ENCODE results near the gene MAGOH. TPM values are rescaled to one million over a fixed set of nuclear protein-coding genes. Genes with fewer than 3 reads are reported as not detected.

The MAGOH gene
- polyA plus RNA-seq, 1 of the 3 experiments (the other 2 are of a cell fraction): 26.5 TPM

DNA sequence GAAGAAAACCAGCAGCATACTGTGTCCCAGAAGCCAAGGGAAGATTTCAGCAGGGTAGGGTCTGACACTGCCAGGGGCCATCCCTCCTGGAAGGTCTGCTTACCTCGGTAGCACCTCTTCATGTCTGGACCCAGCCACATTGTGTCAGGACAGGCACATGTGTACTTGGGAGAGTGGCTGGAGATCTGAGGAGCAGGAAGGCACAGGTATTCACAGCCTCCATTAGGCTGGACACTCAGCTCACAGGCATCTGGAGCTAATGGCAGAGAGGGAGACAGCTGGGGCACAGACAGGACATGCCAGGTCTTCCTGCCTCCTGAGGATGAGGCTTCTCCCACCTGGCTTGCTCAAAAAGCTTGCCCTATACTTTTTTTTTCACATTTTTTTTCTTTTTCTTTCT, 19.9 kb upstream of the MAGOH start:
- H3F3A ChIP-seq (replicated peaks; ENCODE audit: insufficient read depth): peaks cover 8% of the 10 kb centered on the region
- peaks cover 17 to 54% of the 10 kb centered on the region in 2 experiments for H3K36me3 ChIP-seq (replicated peaks in 1 of 2; ENCODE audit: control insufficient read depth in 1 of 2, insufficient read depth in 2 of 2, low read length in 1 of 2)
- no peaks in the 10 kb centered on the region for H3K27me3 ChIP-seq (ENCODE audit: insufficient read depth)
- H2AFZ ChIP-seq (ENCODE audit: low read depth): no peak overlapping the region
- no peaks in the 10 kb centered on the region for H3K79me2 ChIP-seq (ENCODE audit: insufficient read depth)
- 78% methylated on average over 1 of the region's 1 CpG for WGBS (ENCODE audit: low lambda C conversion rate)
- no peak overlapping the region for H3K4me3 ChIP-seq (ENCODE audit: low read depth in 2 of 2, low read length in 1 of 2)
- no peaks in the 10 kb centered on the region for H4K20me1 ChIP-seq (ENCODE audit: insufficient read depth)
- no peak for TF ChIP-seq GABPA (IDR thresholded peaks at IDR 0.05; ENCODE audit: low read depth)
- no peak for DNase-seq
- POLR2A ChIA-PET: no interaction called here
- no peaks in the 10 kb centered on the region for H3K9me2 ChIP-seq
- H3K9me3 ChIP-seq: no peaks in the 10 kb centered on the region
- no peak overlapping the region for H3K9ac ChIP-seq
- H3K4me1 ChIP-seq (ENCODE audit: control insufficient read depth in 1 of 2, insufficient read depth in 2 of 2, low read depth in 1 of 2, low read length in 1 of 2): peaks cover 0 to 11% of the 10 kb centered on the region in 2 experiments; a peak in 1 of 4 replicates
- no peak overlapping the region for H3K4me2 ChIP-seq
- H3K27ac ChIP-seq (ENCODE audit: low read depth in 2 of 2, low read length in 1 of 2): no peak overlapping the region
- CTCF ChIA-PET: interaction anchor here (0.6 to 6.0 kb wide), 4 partner anchors 18 to 360 kb away, joined by 3 to 25 read pairs (median 4); no protein-coding TSS in a partner anchor

GRCh38 chr1:53257454-53258081, 19.2 kb upstream of the MAGOH start:
- Histone ChIP-seq H3K27ac (ENCODE audit: low read depth in 2 of 2, low read length in 1 of 2) (no peak overlapping the region), H3K4me1 (ENCODE audit: control insufficient read depth in 1 of 2, insufficient read depth in 2 of 2, low read depth in 1 of 2, low read length in 1 of 2) (peaks cover 0 to 11% of the 10 kb centered on the region in 2 experiments; a peak in 1 of 4 replicates), H3K9me3 (no peaks in the 10 kb centered on the region), H3K9me2 (no peaks in the 10 kb centered on the region), H4K20me1 (ENCODE audit: insufficient read depth) (no peaks in the 10 kb centered on the region), H3K9ac (no peak overlapping the region), H3K4me3 (ENCODE audit: low read depth in 2 of 2, low read length in 1 of 2) (no peak overlapping the region), H2AFZ (ENCODE audit: low read depth) (no peak overlapping the region), H3K36me3 (replicated peaks in 1 of 2; ENCODE audit: control insufficient read depth in 1 of 2, insufficient read depth in 2 of 2, low read length in 1 of 2) (peaks cover 17 to 49% of the 10 kb centered on the region in 2 experiments), H3K27me3 (ENCODE audit: insufficient read depth) (no peaks in the 10 kb centered on the region), H3F3A (replicated peaks; ENCODE audit: insufficient read depth) (peaks cover 8% of the 10 kb centered on the region), H3K4me2 (no peak overlapping the region), H3K79me2 (ENCODE audit: insufficient read depth) (no peaks in the 10 kb centered on the region)
- DNase-seq: no peak
- no peak for TF ChIP-seq POLR2AphosphoS5 (IDR thresholded peaks at IDR 0.05; ENCODE audit: low read depth, low read length)
- TF ChIP-seq, protein P1, sequence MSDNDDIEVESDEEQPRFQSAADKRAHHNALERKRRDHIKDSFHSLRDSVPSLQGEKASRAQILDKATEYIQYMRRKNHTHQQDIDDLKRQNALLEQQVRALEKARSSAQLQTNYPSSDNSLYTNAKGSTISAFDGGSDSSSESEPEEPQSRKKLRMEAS (IDR thresholded peaks at IDR 0.05; ENCODE audit: low read depth): no peak
- no peak for TF ChIP-seq EZH2phosphoT487 (IDR thresholded peaks at IDR 0.05; ENCODE audit: borderline replicate concordance, low read depth)
- TF ChIP-seq SMC3 (IDR thresholded peaks at IDR 0.05; ENCODE audit: low read depth, low read length): no peak
- TF ChIP-seq RFX5 (IDR thresholded peaks at IDR 0.05; ENCODE audit: low read length): no peak
- TF ChIP-seq MEF2A (IDR thresholded peaks at IDR 0.05; ENCODE audit: borderline replicate concordance, low read depth): no peak
- no peak for TF ChIP-seq NFIC (IDR thresholded peaks at IDR 0.05; ENCODE audit: borderline replicate concordance)
- TF ChIP-seq YY1 (IDR thresholded peaks at IDR 0.05; ENCODE audit: low read depth): no peak
- TF ChIP-seq RXRA (IDR thresholded peaks at IDR 0.05; ENCODE audit: borderline replicate concordance, low read depth): no peak
- TF ChIP-seq TAF1 (IDR thresholded peaks at IDR 0.05; ENCODE audit: borderline replicate concordance, low read depth, low read length): no peak
- TF ChIP-seq, protein P2, sequence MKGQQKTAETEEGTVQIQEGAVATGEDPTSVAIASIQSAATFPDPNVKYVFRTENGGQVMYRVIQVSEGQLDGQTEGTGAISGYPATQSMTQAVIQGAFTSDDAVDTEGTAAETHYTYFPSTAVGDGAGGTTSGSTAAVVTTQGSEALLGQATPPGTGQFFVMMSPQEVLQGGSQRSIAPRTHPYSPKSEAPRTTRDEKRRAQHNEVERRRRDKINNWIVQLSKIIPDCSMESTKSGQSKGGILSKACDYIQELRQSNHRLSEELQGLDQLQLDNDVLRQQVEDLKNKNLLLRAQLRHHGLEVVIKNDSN (IDR thresholded peaks at IDR 0.05; ENCODE audit: borderline replicate concordance, low read depth): no peak
- TF ChIP-seq FOXM1 (IDR thresholded peaks at IDR 0.05; ENCODE audit: low read depth): no peak
- no peak for TF ChIP-seq SIN3A (IDR thresholded peaks at IDR 0.05; ENCODE audit: borderline replicate concordance, low read depth, low read length)
- TF ChIP-seq FOXJ3 (CRISPR knock-in tag; IDR thresholded peaks at IDR 0.05): no peak
- TF ChIP-seq USF2 (IDR thresholded peaks at IDR 0.05; ENCODE audit: borderline replicate concordance, low read depth, low read length): no peak
- TF ChIP-seq NRF1 (IDR thresholded peaks at IDR 0.05; ENCODE audit: low read depth, low read length): no peak
- TF ChIP-seq RAD21 (IDR thresholded peaks at IDR 0.05; ENCODE audit: low read length): no peak
- no peak for TF ChIP-seq ZBTB33 (IDR thresholded peaks at IDR 0.05; ENCODE audit: borderline replicate concordance, low read depth)
- no peak for TF ChIP-seq EP300 (IDR thresholded peaks at IDR 0.05; ENCODE audit: borderline replicate concordance in 1 of 2, low read depth in 1 of 2, low read length in 1 of 2)
- no peak for TF ChIP-seq TCF12 (IDR thresholded peaks at IDR 0.05)
- CTCF ChIA-PET: interaction anchor here (0.6 to 6.0 kb wide), 4 partner anchors 21 to 361 kb away, joined by 3 to 25 read pairs (median 9); no protein-coding TSS in a partner anchor
- POLR2A ChIA-PET: no interaction called here
- 98% methylated on average over 5 of the region's 5 CpGs for WGBS (ENCODE audit: low lambda C conversion rate)
